K562 (cell line): ENCODE measurements around the gene ARHGAP29. TPM values are rescaled to one million over a fixed set of nuclear protein-coding genes. Genes with fewer than 3 reads are reported as not detected.

Source experiments
- ATAC-seq: fragments of 200-7000 bp; cut with Tn5 transposase; 3 replicates; pipeline ENCODE4 v1.9.1; 2020; ENCODE audit warnings: moderate library complexity
- BruUV-seq: library from RNA; stranded (reverse); fragments of 400-500 nt; replicated peaks from 2 replicates; lab custom pipeline; 2021; lab: Mats Ljungman, UMichigan
- CTCF ChIA-PET: fragments of 300-600 bp; formaldehyde crosslinking; extraction: SDS; loops from one replicate; lab custom pipeline; 2021; ENCODE audit warnings: low intra/inter-chr PET ratio; lab: Yijun Ruan, JAX
- POLR2A ChIA-PET: fragments of 300-600, 350-650 bp; sonication (Branson Sonifier 250); formaldehyde crosslinking; extraction: SDS; loops from one replicate; lab custom pipeline; 2021; ENCODE audit warnings: antibody characterized with exemption, inconsistent platforms; lab: Yijun Ruan, JAX
- DNase-seq, 4 experiments: peaks; one replicate each; pipeline versions ENCODE4 v3.0.0 to v3.0.0-alpha.2; 2011 to 2018; ENCODE audit warnings: low spot score in 3 of 4, mixed read lengths in 3 of 4; ENCODE audit errors: extremely low read depth in 1 of 4
- FAIRE-seq: peaks from 2 replicates; lab custom pipeline; 2011; peaks lifted over from hg19 to GRCh38; lab: Jason Lieb, UNC
- H2AFZ ChIP-seq: 2 replicates; pipeline ENCODE4 v1.6.0; 2011; ENCODE audit warnings: low read depth, low read length, control low read depth, inconsistent platforms
- H3K27ac ChIP-seq: fragments of 200-600 bp; 3 replicates; pipeline ENCODE4 v1.8.0; 2011; ENCODE audit warnings: low read depth, mild to moderate bottlenecking, control low read depth, inconsistent platforms, low read length, moderate library complexity, mixed read lengths; ENCODE audit errors: extremely low read depth
- H3K27me3 ChIP-seq, 2 experiments: fragments of 300-600 bp in 1 of 2; 2 replicates in 1 of 2; 3 replicates in 1 of 2; pipeline versions ENCODE4 v1.6.0 to v1.8.0; 2011; ENCODE audit warnings: inconsistent platforms in 2 of 2, low read length in 2 of 2, mild to moderate bottlenecking in 1 of 2, mixed read lengths in 1 of 2, moderate library complexity in 1 of 2; ENCODE audit not compliant: control insufficient read depth in 2 of 2, insufficient read depth in 2 of 2
- H3K36me3 ChIP-seq: fragments of 300-600 bp; 3 replicates; pipeline ENCODE4 v1.8.0; 2011; ENCODE audit warnings: mild to moderate bottlenecking, low read length, inconsistent platforms; ENCODE audit not compliant: control insufficient read depth, insufficient read depth
- H3K4me1 ChIP-seq, 2 experiments: fragments of 200-600 bp in 1 of 2; replicated peaks in 1 of 2; 2 replicates in 1 of 2; 3 replicates in 1 of 2; pipeline versions ENCODE4 v1.5.1 to v1.8.0; 2011; ENCODE audit warnings: inconsistent platforms in 2 of 2, low read length in 2 of 2, mild to moderate bottlenecking in 1 of 2, mixed read lengths in 1 of 2, moderate library complexity in 1 of 2; ENCODE audit not compliant: control insufficient read depth in 2 of 2, insufficient read depth in 2 of 2
- H3K4me2 ChIP-seq: 2 replicates; pipeline ENCODE4 v1.6.1; 2011; ENCODE audit warnings: low read length, control low read depth, inconsistent platforms, mixed read lengths; ENCODE audit not compliant: insufficient read depth
- H3K4me3 ChIP-seq: fragments of 200-600 bp; sonication (generic), shearing (Covaris generic); 2 replicates; pipeline ENCODE4 v1.5.1; 2016; ENCODE audit warnings: control low read depth, inconsistent platforms
- H3K79me2 ChIP-seq: fragments of 200-600 bp; 3 replicates; pipeline ENCODE4 v1.8.0; 2011; ENCODE audit warnings: low read length, inconsistent platforms; ENCODE audit not compliant: control insufficient read depth, insufficient read depth
- H3K9ac ChIP-seq, 2 experiments: 2 replicates each; pipeline versions ENCODE4 v1.6.0 to v1.6.1; 2011; ENCODE audit warnings: low read depth in 2 of 2, low read length in 2 of 2, control low read depth in 1 of 2, inconsistent platforms in 1 of 2, mild to moderate bottlenecking in 1 of 2, mixed read lengths in 1 of 2; ENCODE audit not compliant: insufficient read depth in 1 of 2
- H3K9me1 ChIP-seq: one replicate; pipeline ENCODE4 v1.6.0; 2011; ENCODE audit warnings: inconsistent platforms, mild to moderate bottlenecking, low read length, moderate library complexity; ENCODE audit not compliant: control insufficient read depth, insufficient read depth
- H3K9me3 ChIP-seq: replicated peaks from 2 replicates; pipeline ENCODE4 v1.5.1; 2011; ENCODE audit warnings: low read depth, low read length, inconsistent platforms; ENCODE audit not compliant: control insufficient read depth, insufficient read depth
- H4K20me1 ChIP-seq: replicated peaks from 2 replicates; pipeline ENCODE4 v1.6.1; 2011; ENCODE audit warnings: low read length, inconsistent platforms, mixed read lengths; ENCODE audit not compliant: control insufficient read depth, insufficient read depth
- CAMTA2 ChIP-seq: fragments of 250-450 bp; sonication (Bioruptor Pico); conservative IDR thresholded peaks from 2 replicates; pipeline ENCODE4 v1.5.1; 2022
- CHD1 ChIP-seq: fragments of 200-600 bp; sonication (generic); IDR thresholded peaks from one replicate; pipeline ENCODE4 v1.6.1; 2012; ENCODE audit warnings: mild to moderate bottlenecking, moderate library complexity, low read length, inconsistent platforms
- ESRRA ChIP-seq: fragments of 450-650 bp; IDR thresholded peaks from 2 replicates; pipeline ENCODE4 v1.6.1; 2014; ENCODE audit warnings: low read depth, mild to moderate bottlenecking, moderate library complexity, borderline replicate concordance
- HLTF ChIP-seq: fragments of 450-650 bp; IDR thresholded peaks from 2 replicates; pipeline ENCODE4 v1.6.1; 2016
- HNRNPH1 ChIP-seq: fragments of 200-400 bp; formaldehyde crosslinking; optimal IDR thresholded peaks from 2 replicates; pipeline ENCODE3; 2017; ENCODE audit warnings: low read depth, mild to moderate bottlenecking, low read length, moderate library complexity
- KAT7 ChIP-seq: sonication (generic); formaldehyde crosslinking; IDR thresholded peaks from 2 replicates; pipeline ENCODE4 v1.8.0; 2022; ENCODE audit warnings: missing genetic modification reagents, mild to moderate bottlenecking, borderline replicate concordance
- MCM2 ChIP-seq: fragments of 450-650 bp; IDR thresholded peaks from 2 replicates; pipeline ENCODE4 v1.6.1; 2017; ENCODE audit warnings: low read depth, mild to moderate bottlenecking
- MYNN ChIP-seq, 2 experiments: sonication (generic); formaldehyde crosslinking in 1 of 2; IDR thresholded peaks; 2 replicates each; pipeline versions ENCODE4 v1.5.0 to v1.6.1; 2016 to 2020; ENCODE audit warnings: antibody characterized with exemption in 1 of 2, missing genetic modification reagents in 1 of 2
- NRF1 ChIP-seq, 2 experiments: fragments of 450-650 bp; IDR thresholded peaks in 1 of 2; conservative IDR thresholded peaks in 1 of 2; 2 replicates each; pipeline ENCODE4 v1.6.1; 2014; ENCODE audit warnings: mild to moderate bottlenecking in 2 of 2
- PML ChIP-seq: IDR thresholded peaks from 2 replicates; pipeline ENCODE4 v1.6.1; 2012; ENCODE audit warnings: low read length, inconsistent platforms
- POLR2G ChIP-seq: fragments of 200-400 bp; formaldehyde crosslinking; IDR thresholded peaks from 2 replicates; pipeline ENCODE4 v1.6.1; 2017; ENCODE audit warnings: low read depth, mild to moderate bottlenecking, antibody characterized with exemption, low read length, moderate library complexity
- RHOXF2B ChIP-seq: fragments of 250-450 bp; sonication (Bioruptor Pico); conservative IDR thresholded peaks from 2 replicates; pipeline ENCODE4 v1.5.1; 2021
- WHSC1 ChIP-seq: IDR thresholded peaks from one replicate; pipeline ENCODE4 v1.6.1; 2012; ENCODE audit warnings: low read length, control low read depth, inconsistent platforms
- ZNF561 ChIP-seq: fragments of 450-650 bp; formaldehyde crosslinking; conservative IDR thresholded peaks from 2 replicates; pipeline ENCODE4 v1.4.0; 2020; ENCODE audit warnings: mild to moderate bottlenecking, moderate library complexity
- ZNF586 ChIP-seq: fragments of 450-650 bp; formaldehyde crosslinking; conservative IDR thresholded peaks from 2 replicates; pipeline ENCODE4 v1.4.0; 2020; ENCODE audit warnings: mild to moderate bottlenecking, moderate library complexity
- ZNF76 ChIP-seq: fragments of 250-450 bp; sonication (Bioruptor Pico); IDR thresholded peaks from 2 replicates; pipeline ENCODE4 v1.4.0; 2020; ENCODE audit warnings: mild to moderate bottlenecking, moderate library complexity, borderline replicate concordance
- whole genome bisulfite sequencing: fragments of 100-300 bp; shearing (Covaris generic); methylation state at CpG from one replicate; pipeline ENCODE4 v1.1.6; 2016; ENCODE audit warnings: low coverage, mixed read lengths; ENCODE audit not compliant: insufficient coverage; ENCODE audit errors: missing lambda C conversion rate; 5-methylcytosine and 5-hydroxymethylcytosine counted together
- in situ Hi-C: fragments of 300-500 bp; cut with MboI; formaldehyde crosslinking; loops from 4 replicates; pipeline ENCODE4 v1.15.0; 2018; ENCODE audit warnings: inconsistent platforms, mixed read lengths
- intact Hi-C: fragments of 100-400 bp; cut with micrococcal nuclease; formaldehyde crosslinking; loops from 2 replicates; pipeline ENCODE4 v1.14.2; 2022
- polyA plus RNA-seq, 8 experiments: library from polyadenylated mRNA; depleted of rRNA in 4 of 8; stranded (reverse) in 5 of 8; unstranded in 3 of 8; fragments of >200 nt; fragmentation: Nextera tagmentation in 2 of 8; fragmentation: Illumina TruSeq in 1 of 8; extraction: Ambion mirVana in 2 of 8; extraction: Trizol in 1 of 8; gene quantifications; 2 replicates each; pipeline versions ENCODE4 v1.2.1 to v1.2.3, GENCODE V29; 2011 to 2014; ENCODE audit warnings: inconsistent platforms in 1 of 8, missing spikeins in 1 of 8
- total RNA-seq, 7 experiments: library from RNA; depleted of rRNA in 6 of 7; stranded (reverse); fragments of >200 nt in 6 of 7; fragmentation: Illumina TruSeq in 2 of 7; extraction: Trizol in 2 of 7; gene quantifications; 2 replicates each; pipeline versions ENCODE4 v1.2.1 to v1.2.3, GENCODE V29; 2011 to 2021; ENCODE audit warnings: low replicate concordance in 1 of 7
- TF ChIP-seq, protein P1 (sequence below): fragments of 250-450 bp; sonication (Bioruptor Pico); IDR thresholded peaks from 2 replicates; pipeline ENCODE4 v1.8.0; 2021; ENCODE audit warnings: moderate library complexity, mild to moderate bottlenecking, inconsistent platforms
- TF ChIP-seq, protein P2 (sequence below): fragments of 250-450 bp; sonication (Bioruptor Pico); IDR thresholded peaks from 2 replicates; pipeline ENCODE4 v1.8.0; 2021; ENCODE audit warnings: moderate library complexity, mild to moderate bottlenecking, inconsistent platforms

The ARHGAP29 gene
- total and polyA plus RNA-seq, 9 of the 15 experiments (the other 6 are each of a cell fraction or from before 2014, with no cell fraction given), result under 0.01 to 0.13 (median 0.02) TPM; not detected in 5

DNA sequence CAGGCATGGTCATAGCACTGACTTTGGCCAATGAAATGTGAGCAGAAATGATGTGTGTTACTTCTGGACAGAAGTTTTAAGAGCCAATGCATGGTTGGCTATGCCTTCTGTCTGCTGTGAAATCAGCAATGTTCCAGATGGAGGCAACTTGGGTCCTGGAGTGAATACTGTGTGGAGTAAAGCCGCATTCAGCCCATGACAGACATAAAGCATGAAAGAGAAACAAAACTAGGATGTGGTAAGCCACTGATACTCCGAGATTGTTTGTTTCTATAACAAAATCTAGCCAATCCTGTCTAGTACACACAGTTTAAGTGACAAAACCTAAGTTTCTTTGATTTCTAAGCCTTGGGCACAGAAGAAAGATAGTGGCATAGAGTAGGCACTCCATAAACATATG is 47.1 kb upstream of the ARHGAP29 start:
- no peaks in the 10 kb centered on the region for H3K36me3 ChIP-seq
- DNase-seq, result no peak
- no peak overlapping the region for H3K4me3 ChIP-seq
- no peak overlapping the region for H3K9ac ChIP-seq
- FAIRE-seq, result no peak
- no peak overlapping the region for H2AFZ ChIP-seq
- CTCF ChIA-PET, result no interaction called here
- in situ Hi-C loops (no loop called here), intact Hi-C loops (no loop called here)
- H3K27ac ChIP-seq, result no peak overlapping the region
- no peaks in the 10 kb centered on the region for H3K9me1 ChIP-seq
- ATAC-seq, result no peak
- no peaks in the 10 kb centered on the region for H3K9me3 ChIP-seq
- WGBS, result 0% methylated on average over 2 of the region's 2 CpGs
- H4K20me1 ChIP-seq, result no peaks in the 10 kb centered on the region
- POLR2A ChIA-PET, result no interaction called here
- no peaks in the 10 kb centered on the region for H3K27me3 ChIP-seq
- no peaks in the 10 kb centered on the region for H3K4me1 ChIP-seq
- BruUV-seq, result no TSS peak
- H3K4me2 ChIP-seq, result no peak overlapping the region
- no peak for TF ChIP-seq CAMTA2 (CRISPR knock-in tag)
- TF ChIP-seq WHSC1, result no peak
- TF ChIP-seq NRF1 (conservative IDR thresholded peaks at IDR 0.05 in 1 of 2, IDR thresholded peaks at IDR 0.05 in 1 of 2), result no peak
- TF ChIP-seq ESRRA, result no peak
- no peak for TF ChIP-seq KAT7 (CRISPR knock-in tag)
- TF ChIP-seq ZNF586 (CRISPR knock-in tag), result no peak
- H3K79me2 ChIP-seq, result no peaks in the 10 kb centered on the region

- Histone ChIP-seq H4K20me1 (no peaks in the 10 kb centered on the region), H3K9ac (no peak overlapping the region), H3K9me3 (no peaks in the 10 kb centered on the region), H3K4me1 (no peaks in the 10 kb centered on the region), H3K27ac (no peak overlapping the region), H3K79me2 (no peaks in the 10 kb centered on the region), H2AFZ (no peak overlapping the region), H3K4me2 (no peak overlapping the region), H3K9me1 (no peaks in the 10 kb centered on the region), H3K4me3 (no peak overlapping the region), H3K36me3 (no peaks in the 10 kb centered on the region), H3K27me3 (no peaks in the 10 kb centered on the region)
- FAIRE-seq, result no peak
- in situ Hi-C loops, result no loop called here
- no peak for DNase-seq
- ATAC-seq, result no peak
- 0% methylated on average over 1 of the region's 1 CpG for WGBS
- intact Hi-C loops, result no loop called here
- POLR2A ChIA-PET, result interaction anchor here (1.2 kb wide), 1 partner anchor 9 kb away, joined by 3 read pairs; no protein-coding TSS in a partner anchor
- CTCF ChIA-PET, result no interaction called here
- no TSS peak for BruUV-seq
- TF ChIP-seq, protein P1, sequence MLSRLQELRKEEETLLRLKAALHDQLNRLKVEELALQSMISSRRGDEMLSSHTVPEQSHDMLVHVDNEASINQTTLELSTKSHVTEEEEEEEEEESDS, result no peak
- TF ChIP-seq ZNF76 (CRISPR knock-in tag), result no peak
- TF ChIP-seq MCM2, result no peak
- TF ChIP-seq, protein P2, sequence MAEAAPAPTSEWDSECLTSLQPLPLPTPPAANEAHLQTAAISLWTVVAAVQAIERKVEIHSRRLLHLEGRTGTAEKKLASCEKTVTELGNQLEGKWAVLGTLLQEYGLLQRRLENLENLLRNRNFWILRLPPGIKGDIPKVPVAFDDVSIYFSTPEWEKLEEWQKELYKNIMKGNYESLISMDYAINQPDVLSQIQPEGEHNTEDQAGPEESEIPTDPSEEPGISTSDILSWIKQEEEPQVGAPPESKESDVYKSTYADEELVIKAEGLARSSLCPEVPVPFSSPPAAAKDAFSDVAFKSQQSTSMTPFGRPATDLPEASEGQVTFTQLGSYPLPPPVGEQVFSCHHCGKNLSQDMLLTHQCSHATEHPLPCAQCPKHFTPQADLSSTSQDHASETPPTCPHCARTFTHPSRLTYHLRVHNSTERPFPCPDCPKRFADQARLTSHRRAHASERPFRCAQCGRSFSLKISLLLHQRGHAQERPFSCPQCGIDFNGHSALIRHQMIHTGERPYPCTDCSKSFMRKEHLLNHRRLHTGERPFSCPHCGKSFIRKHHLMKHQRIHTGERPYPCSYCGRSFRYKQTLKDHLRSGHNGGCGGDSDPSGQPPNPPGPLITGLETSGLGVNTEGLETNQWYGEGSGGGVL (CRISPR knock-in tag), result no peak
- no peak for TF ChIP-seq RHOXF2B (CRISPR knock-in tag)
- no peak for TF ChIP-seq PML
- no peak for TF ChIP-seq CHD1
- no peak for TF ChIP-seq POLR2G
- no peak for TF ChIP-seq ZNF561
- TF ChIP-seq HNRNPH1, result no peak
- TF ChIP-seq MYNN (IDR thresholded peaks at IDR 0.05), result no peak
- TF ChIP-seq MYNN (CRISPR knock-in tag; IDR thresholded peaks at IDR 0.05), result no peak
- no peak for TF ChIP-seq HLTF
These were observed 46.1 kb upstream of the ARHGAP29 start for GRCh38 chr1:94283462-94283861.
